Panc1 (cell line): ENCODE results near the gene LYZ.

ENCODE experiments used
- CTCF ChIP-seq: fragments of 450-650 bp; IDR thresholded peaks from 2 replicates; pipeline ENCODE4 v1.5.1; 2017; ENCODE audit warnings: mild to moderate bottlenecking
- POLR2AphosphoS5 ChIP-seq: IDR thresholded peaks from 2 replicates; pipeline ENCODE4 v1.6.1; 2012; ENCODE audit warnings: mild to moderate bottlenecking, low read depth, low read length, moderate library complexity
- REST ChIP-seq, 2 experiments: IDR thresholded peaks; 2 replicates each; pipeline ENCODE4 v1.6.1; 2011 to 2012; ENCODE audit warnings: low read depth in 2 of 2, control low read depth in 1 of 2, low read length in 1 of 2, mild to moderate bottlenecking in 1 of 2, moderate library complexity in 1 of 2; ENCODE audit not compliant: insufficient read depth in 1 of 2
- SIN3A ChIP-seq: IDR thresholded peaks from 2 replicates; pipeline ENCODE4 v1.6.1; 2012; ENCODE audit warnings: low read depth, mild to moderate bottlenecking, low read length, moderate library complexity, borderline replicate concordance; ENCODE audit not compliant: insufficient read depth
- TCF7L2 ChIP-seq: IDR thresholded peaks from 2 replicates; pipeline ENCODE4 v1.6.1; 2011; ENCODE audit warnings: mild to moderate bottlenecking, low read depth, low read length, inconsistent platforms

GRCh38 chr12:69313209-69313608, 35.0 kb upstream of the LYZ start:
- TF ChIP-seq REST (IDR thresholded peaks at IDR 0.05; ENCODE audit: insufficient read depth in 1 of 2, low read depth in 2 of 2, low read length in 1 of 2) (no peak), CTCF (no peak), TCF7L2 (no peak), POLR2AphosphoS5 (no peak), SIN3A (no peak)
